Measurements from ENCODE around the gene RBM38. TPM values are rescaled to one million over a fixed set of nuclear protein-coding genes. Genes with fewer than 3 reads are reported as not detected.
A peak's percentile ranks its signal among the peaks of the same experiment; 100 is the strongest.

Gene RBM38
- total and polyA plus RNA-seq, 3 donors from 2014 or later = 69.6 to 114 (median 108) TPM

GRCh38 chr20:57413986-57414385, 22.8 kb downstream of the RBM38 start:
- Histone ChIP-seq H3K36me3 (ENCODE audit: low read depth, missing control alignments) (no peaks in the 10 kb centered on the region), H3K4me1 (peaks cover 44% of the 10 kb centered on the region), H3K27me3 (no peaks in the 10 kb centered on the region), H3K27ac (no peak overlapping the region), H3K9me3 (no peaks in the 10 kb centered on the region), H3K4me3 (no peak overlapping the region)
- intact Hi-C loops (cut with DNase I; ENCODE audit: low total_unique reads) = no loop called here
- WGBS, 2 donors = 89 to 95% methylated on average over 5 to 10 of the region's 10 CpGs
- DNase-seq = no peak
- TF ChIP-seq CTCF (IDR thresholded peaks at IDR 0.05) = no peak
- no peak for TF ChIP-seq POLR2A (IDR thresholded peaks at IDR 0.05)

- no peak for TF ChIP-seq POLR2A (IDR thresholded peaks at IDR 0.05)
- no peak for TF ChIP-seq CTCF (IDR thresholded peaks at IDR 0.05)
- Histone ChIP-seq H3K27me3 (no peaks in the 10 kb centered on the region), H3K36me3 (ENCODE audit: low read depth, missing control alignments) (no peaks in the 10 kb centered on the region), H3K9me3 (no peaks in the 10 kb centered on the region), H3K27ac (no peak overlapping the region), H3K4me1 (peaks cover 34% of the 10 kb centered on the region), H3K4me3 (no peak overlapping the region)
- no peak for DNase-seq
- WGBS, 2 donors = 74 to 78% methylated on average over 14 to 17 of the region's 19 CpGs
- intact Hi-C loops (cut with DNase I; ENCODE audit: low total_unique reads) = no loop called here
Measured at GRCh38 chr20:57414867-57415592, 23.8 kb downstream of the RBM38 start.

- TF ChIP-seq CTCF (IDR thresholded peaks at IDR 0.05) (no peak), POLR2A (IDR thresholded peaks at IDR 0.05) (no peak)
- Histone ChIP-seq H3K36me3 (ENCODE audit: low read depth, missing control alignments) (no peaks in the 10 kb centered on the region), H3K4me3 (no peak overlapping the region), H3K27ac (no peak overlapping the region), H3K27me3 (no peaks in the 10 kb centered on the region), H3K9me3 (no peaks in the 10 kb centered on the region), H3K4me1 (peaks cover 27% of the 10 kb centered on the region)
- WGBS, 2 donors = 69 to 82% methylated on average over 11 of the region's 11 CpGs
- intact Hi-C loops (cut with DNase I; ENCODE audit: low total_unique reads) = no loop called here
- DNase-seq = no peak
Measured at GRCh38 chr20:57415771-57416170, 24.6 kb downstream of the RBM38 start.

- intact Hi-C loops (cut with DNase I; ENCODE audit: low total_unique reads) = no loop called here
- no peak for DNase-seq
- Histone ChIP-seq H3K36me3 (ENCODE audit: low read depth, missing control alignments) (no peaks in the 10 kb centered on the region), H3K27me3 (no peaks in the 10 kb centered on the region), H3K4me1 (peaks cover 25% of the 10 kb centered on the region), H3K9me3 (no peaks in the 10 kb centered on the region), H3K27ac (peak overlapping the region in 1 of 2 donors; percentile 19), H3K4me3 (no peak overlapping the region)
- WGBS, 2 donors = 75 to 82% methylated on average over 12 to 15 of the region's 15 CpGs
- TF ChIP-seq CTCF (IDR thresholded peaks at IDR 0.05) (no peak), POLR2A (IDR thresholded peaks at IDR 0.05) (no peak)
Measured at GRCh38 chr20:57416296-57417022, 25.3 kb downstream of the RBM38 start.

Data from testis (tissue), 3 donors.